ENCODE measurements around the gene NUCB1. TPM values are rescaled to one million over a fixed set of nuclear protein-coding genes. Genes with fewer than 3 reads are reported as not detected.

Gene NUCB1
- total RNA-seq, 2 experiments from 2014 or later = 102 to 114 TPM

- no peaks in the 10 kb centered on the region for H3K9me3 Mint-ChIP-seq
- CTCF ChIA-PET = interaction anchor here (0.8 to 3.8 kb wide), 6 partner anchors 10 to 170 kb away, joined by 3 to 17 read pairs (median 5); partner anchors contain the start of genes GYS1 and RUVBL2
- peaks cover 52% of the 10 kb centered on the region for H3K4me1 Mint-ChIP-seq (ENCODE audit: low read depth)
- peak overlapping the region; percentile 100 for H3K27ac Mint-ChIP-seq
- POLR2A ChIA-PET = interaction anchor here (0.9 to 6.2 kb wide), 13 partner anchors 11 to 178 kb away, joined by 3 to 53 read pairs (median 5); partner anchors contain the start of genes BAX, GYS1, PPP1R15A and RUVBL2
- intact Hi-C loops (cut with micrococcal nuclease) = loop anchor here (5.0 to 10.0 kb wide), 2 partner anchors 91 to 169 kb away; partner anchors contain the start of gene PPP1R15A
- TF ChIP-seq, protein P1, sequence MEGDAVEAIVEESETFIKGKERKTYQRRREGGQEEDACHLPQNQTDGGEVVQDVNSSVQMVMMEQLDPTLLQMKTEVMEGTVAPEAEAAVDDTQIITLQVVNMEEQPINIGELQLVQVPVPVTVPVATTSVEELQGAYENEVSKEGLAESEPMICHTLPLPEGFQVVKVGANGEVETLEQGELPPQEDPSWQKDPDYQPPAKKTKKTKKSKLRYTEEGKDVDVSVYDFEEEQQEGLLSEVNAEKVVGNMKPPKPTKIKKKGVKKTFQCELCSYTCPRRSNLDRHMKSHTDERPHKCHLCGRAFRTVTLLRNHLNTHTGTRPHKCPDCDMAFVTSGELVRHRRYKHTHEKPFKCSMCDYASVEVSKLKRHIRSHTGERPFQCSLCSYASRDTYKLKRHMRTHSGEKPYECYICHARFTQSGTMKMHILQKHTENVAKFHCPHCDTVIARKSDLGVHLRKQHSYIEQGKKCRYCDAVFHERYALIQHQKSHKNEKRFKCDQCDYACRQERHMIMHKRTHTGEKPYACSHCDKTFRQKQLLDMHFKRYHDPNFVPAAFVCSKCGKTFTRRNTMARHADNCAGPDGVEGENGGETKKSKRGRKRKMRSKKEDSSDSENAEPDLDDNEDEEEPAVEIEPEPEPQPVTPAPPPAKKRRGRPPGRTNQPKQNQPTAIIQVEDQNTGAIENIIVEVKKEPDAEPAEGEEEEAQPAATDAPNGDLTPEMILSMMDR (IDR thresholded peaks at IDR 0.05) = no peak
- DNase-seq (peak; percentile 96), ATAC-seq (peak; percentile 41)
- peak overlapping the region; percentile 98 for H3K4me3 Mint-ChIP-seq
- H3K27me3 Mint-ChIP-seq = no peaks in the 10 kb centered on the region
- H3K36me3 Mint-ChIP-seq (ENCODE audit: low read depth) = peaks cover 46% of the 10 kb centered on the region
Observed at GRCh38 chr19:48965806-48966540, 65.9 kb downstream of the NUCB1 start.

GRCh38 chr19:48966541-48967345, 66.6 kb downstream of the NUCB1 start:
- TF ChIP-seq, protein P1 (IDR thresholded peaks at IDR 0.05) = no peak
- Mint-ChIP-seq H3K9me3 (no peaks in the 10 kb centered on the region), H3K27me3 (no peaks in the 10 kb centered on the region), H3K27ac (peak overlapping the region; percentile 100), H3K36me3 (ENCODE audit: low read depth) (peaks cover 43% of the 10 kb centered on the region), H3K4me3 (peak overlapping the region; percentile 98), H3K4me1 (ENCODE audit: low read depth) (peaks cover 48% of the 10 kb centered on the region)
- ChIA-PET CTCF (interaction anchor here (0.8 to 3.8 kb wide), 7 partner anchors 9 to 171 kb away, joined by 3 to 17 read pairs (median 5); partner anchors contain the start of genes GYS1 and RUVBL2), POLR2A (interaction anchor here (0.9 to 6.2 kb wide), 14 partner anchors 11 to 179 kb away, joined by 3 to 53 read pairs (median 4); partner anchors contain the start of genes BAX, GYS1, PPP1R15A and RUVBL2)
- ATAC-seq (no peak), DNase-seq (no peak)
- intact Hi-C loops (cut with micrococcal nuclease) = loop anchor here (5.0 to 10.0 kb wide), 2 partner anchors 92 to 169 kb away; partner anchors contain the start of gene PPP1R15A

DNA sequence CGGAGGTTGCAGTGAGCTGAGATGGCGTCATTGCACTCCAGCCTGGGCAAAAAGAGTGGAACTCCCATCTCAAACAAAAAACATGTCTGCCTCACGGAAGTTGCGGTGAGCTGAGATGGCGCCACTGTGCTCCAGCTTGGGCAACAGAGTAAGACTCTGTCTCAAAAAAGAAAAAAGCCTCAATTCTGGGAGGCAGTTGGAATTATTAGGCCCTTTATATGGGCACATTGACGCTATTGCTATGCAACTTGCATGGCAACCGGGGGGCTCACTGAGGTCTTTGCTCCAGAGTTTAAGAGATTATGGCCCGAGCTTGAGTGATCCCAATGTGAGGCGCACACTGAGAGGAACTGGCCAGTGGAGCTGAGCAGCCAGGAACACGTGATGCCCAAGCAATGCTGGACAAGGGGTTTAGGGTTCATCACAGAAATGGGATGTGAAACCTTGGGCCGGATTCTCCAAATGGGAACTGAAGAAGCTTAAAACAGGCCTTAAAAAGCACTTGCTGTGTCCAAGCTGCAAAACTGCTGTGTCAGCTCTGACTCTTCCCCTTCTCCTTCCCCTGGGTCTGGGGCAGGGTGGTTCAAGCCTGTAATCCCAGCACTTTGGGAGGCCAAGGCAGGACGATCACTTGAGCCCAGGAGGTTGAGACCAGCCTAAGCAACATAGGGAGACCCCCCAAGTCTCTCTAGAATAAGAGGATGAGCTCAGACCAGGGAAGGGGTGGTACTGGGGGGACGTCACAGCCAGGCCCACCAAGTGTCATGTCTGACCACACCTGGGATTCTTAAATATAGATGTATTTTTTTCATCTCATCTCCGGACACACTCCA, 67.5 kb downstream of the NUCB1 start:
- TF ChIP-seq, protein P1 (IDR thresholded peaks at IDR 0.05) = no peak
- peaks cover 40% of the 10 kb centered on the region for H3K4me1 Mint-ChIP-seq (ENCODE audit: low read depth)
- no peaks in the 10 kb centered on the region for H3K27me3 Mint-ChIP-seq
- no peaks in the 10 kb centered on the region for H3K9me3 Mint-ChIP-seq
- ChIA-PET POLR2A (interaction anchor here (0.6 to 6.2 kb wide), 13 partner anchors 10 to 926 kb away, joined by 3 to 53 read pairs (median 6); partner anchors contain the start of genes BAX, GYS1, NUCB1 and PPP1R15A), CTCF (interaction anchor here (1.0 to 3.8 kb wide), 6 partner anchors 8 to 172 kb away, joined by 3 to 17 read pairs (median 6); partner anchors contain the start of genes GYS1, HSD17B14 and RUVBL2)
- DNase-seq (no peak), ATAC-seq (no peak)
- intact Hi-C loops (cut with micrococcal nuclease) = loop anchor here (5.0 to 10.0 kb wide), 2 partner anchors 93 to 170 kb away; partner anchors contain the start of gene PPP1R15A
- peaks cover 40% of the 10 kb centered on the region for H3K36me3 Mint-ChIP-seq (ENCODE audit: low read depth)
- peak overlapping the region; percentile 98 for H3K4me3 Mint-ChIP-seq
- H3K27ac Mint-ChIP-seq = peak overlapping the region; percentile 100

GRCh38 chr19:48968179-48968661, 68.1 kb downstream of the NUCB1 start:
- Mint-ChIP-seq H3K4me1 (ENCODE audit: low read depth) (peaks cover 36% of the 10 kb centered on the region), H3K27me3 (no peaks in the 10 kb centered on the region), H3K27ac (peak overlapping the region; percentile 100), H3K9me3 (no peaks in the 10 kb centered on the region), H3K36me3 (ENCODE audit: low read depth) (peaks cover 43% of the 10 kb centered on the region), H3K4me3 (peak overlapping the region; percentile 98)
- ChIA-PET POLR2A (interaction anchor here (0.6 to 6.2 kb wide), 10 partner anchors 10 to 173 kb away, joined by 3 to 53 read pairs (median 6); partner anchors contain the start of genes BAX, GYS1, NUCB1 and PPP1R15A), CTCF (interaction anchor here (1.0 to 3.8 kb wide), 4 partner anchors 9 to 173 kb away, joined by 3 to 17 read pairs (median 8); partner anchors contain the start of genes GYS1, HSD17B14 and RUVBL2)
- ATAC-seq (no peak), DNase-seq (no peak)
- TF ChIP-seq, protein P1 (IDR thresholded peaks at IDR 0.05) = no peak
- intact Hi-C loops (cut with micrococcal nuclease) = loop anchor here (5.0 to 10.0 kb wide), 2 partner anchors 93 to 171 kb away; partner anchors contain the start of gene PPP1R15A
